Hematopoietic multipotent progenitor cell treated with erythropoietin and hydrocortisone succinate and interleukin-3 and kit ligand, for 4 days (in vitro differentiated cells): ENCODE data around the gene RFK.

Experiments used
- DNase-seq: peaks from one replicate; pipeline ENCODE4 v3.0.0-alpha.2; 2015

The RFK gene

GRCh38 chr9:76405868-76406267 is 11.6 kb upstream of the RFK start:
- DNase-seq: no peak

GRCh38 chr9:76405340-76405739 is 11.1 kb upstream of the RFK start:
- no peak for DNase-seq

- DNase-seq: no peak
Observed at GRCh38 chr9:76404401-76404800, 10.2 kb upstream of the RFK start.

GRCh38 chr9:76403352-76403751 is 9.1 kb upstream of the RFK start:
- DNase-seq: peak; percentile 84

GRCh38 chr9:76401580-76402354 is 7.5 kb upstream of the RFK start:
- no peak for DNase-seq

GRCh38 chr9:76401176-76401575 is 7.0 kb upstream of the RFK start:
- DNase-seq: no peak

- no peak for DNase-seq
Observed at GRCh38 chr9:76400534-76401096, 6.4 kb upstream of the RFK start.

GRCh38 chr9:76399856-76400255 is 5.6 kb upstream of the RFK start:
- no peak for DNase-seq

GRCh38 chr9:76396597-76396996 is 2.4 kb upstream of the RFK start:
- DNase-seq: no peak

GRCh38 chr9:76396144-76396543 is 1.9 kb upstream of the RFK start:
- no peak for DNase-seq

GRCh38 chr9:76395381-76395780 is 1.2 kb upstream of the RFK start:
- peak; percentile 17 for DNase-seq

GRCh38 chr9:76394960-76395252 is 680 bp upstream of the RFK start:
- DNase-seq: peak; percentile 96

- DNase-seq: peak; percentile 51
Observed at GRCh38 chr9:76390656-76391055, 3.6 kb downstream of the RFK start.

- no peak for DNase-seq
Observed at GRCh38 chr9:76379494-76379893, 14.7 kb downstream of the RFK start.

GRCh38 chr9:76378367-76379073 is 15.7 kb downstream of the RFK start:
- DNase-seq: no peak

GRCh38 chr9:76377791-76378190 is 16.4 kb downstream of the RFK start:
- DNase-seq: no peak

- DNase-seq: no peak
Observed at GRCh38 chr9:76374783-76375559, 19.3 kb downstream of the RFK start.

- no peak for DNase-seq
Observed at GRCh38 chr9:76373784-76374474, 20.3 kb downstream of the RFK start.

GRCh38 chr9:76373173-76373783 is 20.9 kb downstream of the RFK start:
- no peak for DNase-seq

GRCh38 chr9:76372336-76372735 is 21.9 kb downstream of the RFK start:
- DNase-seq: no peak

GRCh38 chr9:76371901-76372300 is 22.3 kb downstream of the RFK start:
- no peak for DNase-seq

GRCh38 chr9:76370396-76371023 is 23.7 kb downstream of the RFK start:
- no peak for DNase-seq
